SKM-1 (cell line): ENCODE measurements around the gene ABCB4.
A peak's percentile ranks its signal among the peaks of the same experiment; 100 is the strongest.

Experiments used
- DNase-seq: peaks from one replicate; lab custom pipeline; 2025; ENCODE audit not compliant: unreplicated experiment; lab: John Stamatoyannopoulos, UW

ABCB4 gene

DNA sequence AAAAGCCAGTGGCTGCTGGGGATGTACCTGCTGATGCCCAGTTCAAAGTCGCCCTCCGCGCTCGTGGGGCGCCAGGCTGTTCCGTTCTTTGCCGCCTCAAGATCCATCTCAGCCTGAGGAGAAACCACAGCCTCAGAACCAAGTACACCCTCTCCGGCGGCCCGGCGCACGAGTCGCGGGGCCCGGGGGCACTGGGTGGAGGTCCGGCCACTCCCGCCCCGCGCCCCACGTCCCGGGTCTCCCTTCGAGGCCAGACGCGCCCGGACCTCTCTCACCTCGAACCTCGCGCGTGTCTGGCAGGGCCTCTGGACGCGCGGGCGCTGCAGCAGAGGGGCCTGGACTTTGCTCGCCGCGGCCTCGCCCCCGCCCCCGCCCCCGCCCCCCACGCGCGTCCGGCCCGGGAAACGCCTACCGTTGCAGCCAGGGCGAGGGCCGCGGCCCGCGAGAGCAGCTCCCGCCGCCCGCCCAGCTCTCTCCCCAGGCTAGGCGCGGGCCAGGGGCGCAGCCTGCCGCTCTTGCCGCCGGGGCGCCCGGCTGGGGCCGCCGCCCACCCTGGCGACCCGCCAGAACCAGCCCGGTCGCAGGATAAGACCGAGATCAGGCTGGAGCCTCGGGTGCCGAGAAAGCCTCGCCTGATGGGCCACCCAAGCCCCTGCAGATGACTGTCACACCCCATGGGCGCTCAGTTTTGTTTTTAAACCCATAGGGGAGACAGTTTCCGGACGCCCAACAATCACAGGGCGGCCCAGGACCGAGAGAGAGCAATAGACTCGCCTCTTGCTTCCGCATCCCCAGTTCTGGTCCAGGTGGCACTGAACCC lies at the start of gene ABCB4:
Gene ABCB4 (minus strand): TSS at position 322 of the 820 bp plus-strand sequence. CDS start 215 bp downstream, at position 107.
- DNase-seq: no peak

- DNase-seq: no peak
Measured at GRCh38 chr7:87518735-87519134, 43.3 kb upstream of the ABCB4 start.

DNA sequence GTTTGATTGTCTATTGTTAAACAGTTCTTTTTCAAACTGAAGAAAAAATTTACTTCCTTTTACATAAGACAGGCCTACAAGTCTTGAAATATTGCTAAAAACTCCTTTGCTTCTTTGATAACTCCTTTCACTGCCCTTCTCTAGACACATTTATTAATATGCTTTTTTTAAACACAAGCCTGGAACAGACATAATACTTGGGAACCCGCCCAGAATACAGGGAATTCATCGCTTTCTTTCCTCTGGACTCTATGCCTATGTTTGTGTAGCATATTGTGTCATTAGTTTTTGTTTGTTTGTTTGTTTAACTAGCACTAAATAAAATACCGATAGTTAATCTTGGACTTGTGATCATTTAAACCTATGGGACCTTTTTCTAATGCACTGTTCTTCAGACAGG lies 42.4 kb upstream of the ABCB4 start:
- DNase-seq: no peak

DNA sequence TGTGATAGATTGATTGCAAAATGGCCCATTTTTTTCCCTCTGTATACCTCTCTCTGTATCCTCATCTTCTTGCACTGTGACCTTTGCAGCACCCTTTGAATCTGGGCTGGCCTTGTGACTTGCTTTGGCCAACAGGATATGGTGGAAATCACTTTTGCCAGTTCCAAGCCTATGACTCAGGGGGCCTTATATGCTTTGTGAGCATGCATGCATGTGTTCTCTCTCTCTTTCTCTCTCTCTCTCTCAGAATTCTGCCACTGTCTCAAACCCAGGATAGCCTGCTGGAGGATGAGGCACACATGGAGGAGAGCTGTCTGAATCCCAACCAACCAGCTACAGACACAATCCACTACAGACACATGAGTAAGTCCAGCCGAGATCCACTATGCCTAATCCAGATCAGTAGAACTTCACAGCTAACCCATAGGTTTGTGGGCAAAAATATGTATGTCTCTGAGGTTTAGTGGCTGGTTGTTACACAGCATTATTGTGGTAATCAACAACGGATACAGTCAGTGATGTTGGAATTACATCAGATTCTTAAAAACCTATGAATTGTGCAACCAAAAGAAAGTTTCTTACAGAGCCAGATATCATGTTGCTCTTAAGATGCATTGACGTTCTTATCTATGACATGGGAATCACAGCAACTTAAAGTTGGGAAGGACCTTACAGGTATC lies 41.8 kb upstream of the ABCB4 start:
- no peak for DNase-seq

- no peak for DNase-seq
Measured at GRCh38 chr7:87513735-87514335, 38.4 kb upstream of the ABCB4 start.

- DNase-seq: no peak
Measured at GRCh38 chr7:87512906-87513305, 37.4 kb upstream of the ABCB4 start.

DNA sequence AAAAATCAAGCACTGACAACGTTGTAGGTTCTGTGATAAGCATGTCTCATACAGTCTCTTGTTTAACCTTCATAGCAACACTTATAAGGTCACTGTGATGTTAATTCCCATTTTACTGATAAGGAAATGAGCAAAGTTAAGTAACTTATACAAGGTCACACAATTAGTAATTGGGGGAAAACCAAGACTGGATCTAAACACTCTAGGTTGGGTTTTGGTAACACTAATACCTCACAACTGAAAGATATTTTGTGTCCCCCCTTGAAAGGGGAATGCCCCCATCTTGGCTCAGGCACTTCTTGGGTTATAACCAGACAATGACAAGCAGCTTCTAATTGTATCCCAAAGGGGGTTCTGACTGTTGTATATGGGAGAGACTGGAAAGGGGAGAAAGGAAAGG lies 36.0 kb upstream of the ABCB4 start:
- DNase-seq: no peak

DNA sequence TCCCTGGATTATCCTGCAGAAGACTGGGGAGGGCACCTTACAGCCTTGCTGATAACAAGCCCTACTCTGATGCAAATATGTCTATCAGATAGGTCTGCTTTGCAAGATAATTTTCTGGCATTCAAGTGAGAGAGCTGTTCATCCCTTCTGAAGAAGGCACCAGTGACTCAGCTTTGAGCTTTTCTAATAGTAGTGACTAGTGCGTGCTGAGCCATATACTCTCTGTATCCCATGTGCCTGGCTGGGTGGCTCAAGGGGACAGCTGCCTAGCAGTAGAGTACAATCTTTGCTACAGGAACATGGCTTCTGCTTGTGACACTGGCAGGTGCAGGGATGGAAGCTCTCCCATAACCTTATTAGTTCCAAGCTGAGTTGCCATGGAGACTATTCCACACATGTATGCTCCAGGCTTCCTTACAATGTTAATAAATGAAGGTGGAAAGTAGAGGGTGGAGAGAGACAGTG lies 35.0 kb upstream of the ABCB4 start:
- no peak for DNase-seq

GRCh38 chr7:87507446-87507845 lies 32.0 kb upstream of the ABCB4 start:
- no peak for DNase-seq

DNA sequence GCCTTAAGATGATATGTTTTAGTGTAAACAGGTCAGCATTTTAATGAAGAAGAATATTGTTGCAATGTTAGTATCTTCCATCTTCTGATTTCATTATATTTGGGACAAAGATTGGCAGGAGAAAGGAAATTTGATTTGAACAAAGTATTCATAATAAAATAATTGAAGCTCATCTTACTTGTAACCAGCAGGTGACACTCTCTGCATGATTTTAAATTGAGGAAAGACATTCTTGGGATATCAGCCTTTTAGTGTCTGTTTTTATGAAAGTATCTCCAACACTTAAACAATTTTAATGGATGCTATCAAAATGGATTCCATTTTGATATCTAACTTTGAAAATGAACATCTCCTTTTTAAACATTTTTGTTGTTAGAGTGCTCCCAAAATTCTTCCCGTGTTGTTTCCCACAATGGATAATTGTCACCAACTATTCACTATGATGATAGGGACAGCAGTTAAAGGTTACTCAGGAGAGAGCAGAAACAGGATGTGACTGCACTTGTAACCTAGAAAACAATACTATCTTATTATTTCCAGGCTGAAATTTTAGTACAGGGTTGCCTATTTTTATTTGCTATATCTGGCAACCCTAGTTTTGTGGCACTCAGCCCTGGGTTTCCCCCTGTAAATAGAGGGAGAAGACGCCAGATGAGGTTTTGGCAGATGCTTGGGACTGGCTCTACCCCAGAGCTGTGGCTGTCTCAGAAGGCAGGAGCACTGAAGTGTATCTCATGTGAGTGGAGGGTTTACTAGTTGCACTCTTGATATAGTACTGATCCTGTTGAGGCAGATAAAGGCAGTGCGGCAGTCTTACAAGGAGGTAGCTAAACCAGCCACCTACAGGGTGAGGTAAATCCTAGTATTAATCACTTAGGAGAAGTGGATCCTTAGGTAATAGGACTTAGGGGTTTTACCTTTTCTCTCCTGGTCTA lies 31.0 kb upstream of the ABCB4 start:
- peak; percentile 18 for DNase-seq

- no peak for DNase-seq
Measured at GRCh38 chr7:87505557-87506245, 30.2 kb upstream of the ABCB4 start.

GRCh38 chr7:87505122-87505521 lies 29.6 kb upstream of the ABCB4 start:
- no peak for DNase-seq

GRCh38 chr7:87499494-87499893 lies 24.0 kb upstream of the ABCB4 start:
- DNase-seq: no peak

- DNase-seq: no peak
Measured at GRCh38 chr7:87498893-87499292, 23.4 kb upstream of the ABCB4 start.

- DNase-seq: no peak
Measured at GRCh38 chr7:87497482-87497881, 22.0 kb upstream of the ABCB4 start.

DNA sequence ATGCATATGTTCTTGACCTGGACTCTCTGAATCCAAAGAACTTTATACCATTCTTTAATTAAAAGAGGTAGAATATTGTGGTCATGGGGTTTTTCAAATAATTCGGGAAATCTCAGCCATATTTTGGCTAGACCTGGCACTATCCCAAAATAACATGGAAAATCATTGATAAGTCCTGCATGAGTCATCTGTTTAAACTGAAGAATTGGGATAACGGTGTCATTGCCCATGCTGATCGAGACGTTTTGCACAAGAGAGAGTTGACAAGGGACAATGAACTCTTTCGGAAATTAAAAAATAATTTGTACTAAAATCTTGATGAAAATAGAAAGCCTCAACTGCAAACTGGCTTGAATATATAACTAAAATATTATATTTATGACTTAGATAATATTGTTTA lies 19.9 kb upstream of the ABCB4 start:
- no peak for DNase-seq

DNA sequence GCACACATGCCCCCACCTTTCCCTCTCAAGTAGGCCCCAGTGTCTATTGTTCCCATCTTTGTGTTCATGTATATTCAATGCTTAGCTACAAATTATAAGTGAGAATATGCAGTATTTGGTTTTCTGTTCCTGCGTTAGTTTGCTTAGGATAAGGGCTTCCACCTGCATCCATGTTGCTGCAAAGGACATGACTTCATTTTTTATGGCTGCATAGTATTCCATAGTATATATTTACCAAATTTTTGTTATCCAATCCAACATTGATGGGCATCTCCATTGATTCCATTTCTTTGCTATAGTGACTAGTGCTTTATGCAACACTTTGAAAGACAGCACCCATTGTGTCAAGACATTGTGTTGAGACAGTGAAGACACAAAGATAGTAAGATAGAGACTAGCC lies 19.0 kb upstream of the ABCB4 start:
- DNase-seq: no peak

- DNase-seq: no peak
Measured at GRCh38 chr7:87483131-87483530, 7.7 kb upstream of the ABCB4 start.

DNA sequence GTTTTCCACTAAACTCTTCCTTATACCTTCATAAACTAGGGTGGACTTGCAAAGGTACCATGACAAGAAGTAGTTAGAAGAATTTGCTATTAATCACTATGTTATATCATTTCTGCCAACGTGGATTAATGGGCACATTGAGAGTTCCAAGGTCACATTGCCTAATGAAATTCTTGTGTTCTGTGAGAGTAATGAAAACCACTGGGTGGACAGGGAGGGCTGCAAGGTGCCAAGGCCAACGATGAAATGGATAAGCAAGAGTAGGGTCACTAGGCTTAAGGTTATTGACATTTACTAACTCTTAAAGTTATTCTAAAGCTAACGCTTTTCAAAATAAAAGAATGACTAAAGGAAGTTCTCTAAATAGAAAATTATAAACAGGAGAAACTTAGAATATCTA lies 6.6 kb upstream of the ABCB4 start:
- DNase-seq: no peak

DNA sequence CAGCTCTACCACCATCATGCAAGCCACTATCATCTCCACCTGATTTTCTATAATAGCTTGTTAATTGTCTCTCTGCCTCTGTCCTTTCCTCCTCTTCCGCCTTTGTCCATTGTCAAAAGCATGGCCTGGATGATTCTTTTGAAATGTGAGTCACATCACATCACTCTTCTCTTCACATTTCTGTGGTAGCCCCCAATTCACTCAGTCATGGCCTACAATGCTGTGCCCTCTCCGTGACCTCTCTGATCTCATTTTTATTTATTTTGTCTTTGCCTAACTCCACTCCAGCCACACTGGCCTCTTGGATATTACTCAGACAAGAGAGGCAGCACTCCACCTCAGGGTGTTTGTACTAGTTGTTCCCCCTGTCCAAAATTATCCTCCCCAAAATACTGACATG lies 4.9 kb upstream of the ABCB4 start:
- DNase-seq: no peak
